GM18870 (cell line): ENCODE results near the gene PIP5KL1.

ENCODE experiments used
- ATAC-seq: cut with Tn5 transposase; IDR thresholded peaks from one replicate; pipeline ENCODE4 v1.9.1; 2021; ENCODE audit warnings: moderate library complexity; ENCODE audit not compliant: unreplicated experiment

PIP5KL1 gene

GRCh38 chr9:127875306-127875966 lies 55.1 kb downstream of the PIP5KL1 start:
- ATAC-seq = no peak

DNA sequence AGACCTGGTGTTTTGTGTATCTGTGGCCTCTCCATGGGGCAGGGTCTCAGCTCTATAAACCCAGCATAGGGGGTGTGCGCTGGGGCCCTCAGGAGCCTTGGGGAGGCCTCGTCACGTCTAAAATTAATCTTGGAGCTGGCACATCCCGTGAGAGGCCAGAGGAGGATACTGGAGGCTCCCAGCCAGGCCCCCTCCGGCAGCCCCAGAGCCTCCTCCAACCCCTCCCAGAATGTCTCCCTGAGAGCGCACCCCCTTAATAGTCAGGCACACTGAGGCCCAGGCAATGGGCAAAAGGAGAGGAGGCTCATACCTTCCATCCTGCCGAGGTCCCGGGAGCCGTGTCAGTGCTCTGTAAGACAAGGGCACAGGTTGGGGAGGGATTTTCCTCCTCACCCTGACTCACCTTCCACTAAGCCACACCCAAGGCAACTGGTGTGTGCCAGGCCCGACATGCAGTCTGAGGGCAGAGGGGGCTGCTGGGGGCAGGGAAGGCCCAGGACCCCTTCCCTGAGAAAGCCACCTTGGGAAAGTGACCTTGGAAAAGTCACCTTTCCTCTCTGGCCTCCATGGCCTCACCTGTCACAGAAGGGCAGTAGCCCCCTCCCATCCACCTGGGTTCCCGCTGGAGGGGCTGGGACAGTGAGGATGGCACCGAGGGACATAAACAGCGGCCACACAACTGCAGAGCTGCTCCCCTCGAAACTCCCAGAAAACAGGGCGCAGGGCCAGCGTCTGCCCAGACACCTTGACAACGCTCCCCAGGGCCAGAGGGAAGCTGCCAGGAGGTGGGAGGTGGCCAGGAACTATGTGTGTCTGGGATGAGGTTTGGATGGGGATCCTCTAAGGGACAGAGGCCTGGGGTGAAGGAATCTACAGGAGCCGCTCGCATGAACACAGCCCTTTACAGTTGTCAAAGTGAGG lies 56.0 kb downstream of the PIP5KL1 start:
- ATAC-seq = no peak

DNA sequence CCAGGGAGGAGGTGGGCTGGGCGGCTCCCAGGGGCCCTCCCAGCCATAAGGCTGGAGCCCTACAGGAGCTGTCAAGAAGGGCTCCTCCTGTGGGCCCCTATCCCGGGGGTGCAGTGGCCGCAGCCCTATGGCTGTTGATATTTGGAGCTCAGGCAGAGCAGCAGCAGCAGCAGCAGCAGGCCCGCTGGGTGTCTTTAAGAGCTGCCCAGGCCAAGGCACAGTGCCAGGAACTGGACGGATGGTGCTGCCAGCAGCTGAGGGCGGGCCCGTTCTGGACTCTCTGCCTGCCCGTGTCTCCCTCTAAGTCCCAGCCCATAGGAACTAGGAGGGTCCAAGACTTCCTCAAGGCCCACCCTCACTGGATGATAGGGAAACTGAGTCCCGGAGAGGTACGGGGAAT lies 56.7 kb downstream of the PIP5KL1 start:
- ATAC-seq = no peak

GRCh38 chr9:127873223-127873691 lies 57.3 kb downstream of the PIP5KL1 start:
- no peak for ATAC-seq

DNA sequence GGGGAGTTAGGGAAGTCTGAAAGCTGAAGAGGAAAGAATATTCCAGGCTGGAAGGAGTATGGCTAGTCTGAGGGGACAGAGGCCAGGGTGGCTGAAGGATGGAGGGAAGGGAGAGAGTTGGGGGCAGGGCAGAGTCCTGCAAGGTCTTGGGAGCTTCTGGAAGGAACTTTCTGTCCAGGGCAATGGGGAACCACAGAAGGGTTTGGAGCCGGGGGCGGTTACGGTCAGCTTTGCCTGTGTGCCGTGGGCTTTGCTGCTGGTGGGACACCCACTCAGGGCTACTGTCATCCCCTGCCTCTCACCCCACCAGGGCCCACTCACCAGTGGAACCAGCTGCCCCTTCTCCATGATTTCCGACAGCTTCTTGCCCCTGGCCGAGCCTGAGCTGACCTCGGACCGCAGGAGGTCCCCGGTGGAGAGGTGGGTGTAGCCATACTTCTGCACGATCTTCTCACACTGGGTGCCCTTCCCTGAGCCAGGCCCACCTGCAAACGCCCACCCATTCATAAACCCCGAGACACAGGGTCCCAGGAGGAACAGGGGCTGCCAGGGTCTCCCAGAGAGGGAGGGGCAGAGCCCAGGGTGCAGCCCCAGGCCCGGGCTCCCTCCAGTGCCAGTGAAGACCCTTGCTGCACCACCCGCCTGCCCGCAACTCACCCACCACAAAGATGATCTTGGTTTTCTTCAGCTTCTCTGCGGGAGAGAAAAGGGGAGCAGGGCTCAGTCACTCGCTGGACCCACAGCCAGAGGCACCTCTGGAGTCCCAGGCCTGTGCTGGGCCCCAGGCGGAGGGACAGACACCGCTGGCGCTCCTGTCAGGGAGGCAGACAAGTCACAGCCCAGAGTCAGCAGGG lies 58.0 kb downstream of the PIP5KL1 start:
- ATAC-seq = no peak

- ATAC-seq = no peak
Measured at GRCh38 chr9:127871531-127871930, 59.0 kb downstream of the PIP5KL1 start.

DNA sequence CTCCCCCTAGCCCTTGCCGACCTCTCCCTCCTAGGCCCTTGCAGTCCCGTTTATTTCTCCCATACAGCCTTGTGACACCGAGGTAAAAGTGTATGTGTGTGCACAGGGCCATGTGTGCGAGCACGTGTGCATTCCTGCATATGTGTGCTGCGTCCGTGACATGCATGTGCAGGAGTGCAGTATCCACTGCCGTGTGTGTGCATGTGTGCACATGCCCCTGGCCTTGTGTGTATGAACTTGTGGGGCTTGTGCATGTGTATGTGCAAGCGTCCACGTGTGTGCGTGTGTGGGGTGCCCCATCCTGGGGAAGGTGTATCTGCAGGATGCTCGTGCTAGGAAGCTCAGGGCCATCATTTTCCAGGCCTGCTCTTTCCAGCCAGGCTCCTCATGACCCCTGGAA lies 59.7 kb downstream of the PIP5KL1 start:
- ATAC-seq = no peak
